GM06990 (cell line): ENCODE measurements around the gene PPM1K.
A peak's percentile ranks its signal among the peaks of the same experiment; 100 is the strongest.

Experiments used
- DNase-seq: peaks from one replicate; pipeline ENCODE4 v3.0.0-alpha.2; 2011; ENCODE audit not compliant: insufficient read length; ENCODE audit errors: extremely low read depth
- H3K27me3 ChIP-seq: replicated peaks from 2 replicates; pipeline ENCODE4 v1.6.0; 2011; ENCODE audit warnings: low read length; ENCODE audit not compliant: control insufficient read depth, insufficient read depth
- H3K36me3 ChIP-seq: 2 replicates; pipeline ENCODE4 v1.5.1; 2011; ENCODE audit warnings: low read length; ENCODE audit not compliant: control insufficient read depth, insufficient read depth
- H3K4me3 ChIP-seq: replicated peaks from 2 replicates; pipeline ENCODE4 v1.5.1; 2011; ENCODE audit warnings: low read depth, mild to moderate bottlenecking, control low read depth, low read length
- TF ChIP-seq, protein P1 (sequence below): IDR thresholded peaks from 2 replicates; pipeline ENCODE4 v1.5.1; 2011; ENCODE audit warnings: low read length, control low read depth, mild to moderate bottlenecking, inconsistent platforms; ENCODE audit not compliant: insufficient read depth, poor library complexity, severe bottlenecking

Gene PPM1K

DNA sequence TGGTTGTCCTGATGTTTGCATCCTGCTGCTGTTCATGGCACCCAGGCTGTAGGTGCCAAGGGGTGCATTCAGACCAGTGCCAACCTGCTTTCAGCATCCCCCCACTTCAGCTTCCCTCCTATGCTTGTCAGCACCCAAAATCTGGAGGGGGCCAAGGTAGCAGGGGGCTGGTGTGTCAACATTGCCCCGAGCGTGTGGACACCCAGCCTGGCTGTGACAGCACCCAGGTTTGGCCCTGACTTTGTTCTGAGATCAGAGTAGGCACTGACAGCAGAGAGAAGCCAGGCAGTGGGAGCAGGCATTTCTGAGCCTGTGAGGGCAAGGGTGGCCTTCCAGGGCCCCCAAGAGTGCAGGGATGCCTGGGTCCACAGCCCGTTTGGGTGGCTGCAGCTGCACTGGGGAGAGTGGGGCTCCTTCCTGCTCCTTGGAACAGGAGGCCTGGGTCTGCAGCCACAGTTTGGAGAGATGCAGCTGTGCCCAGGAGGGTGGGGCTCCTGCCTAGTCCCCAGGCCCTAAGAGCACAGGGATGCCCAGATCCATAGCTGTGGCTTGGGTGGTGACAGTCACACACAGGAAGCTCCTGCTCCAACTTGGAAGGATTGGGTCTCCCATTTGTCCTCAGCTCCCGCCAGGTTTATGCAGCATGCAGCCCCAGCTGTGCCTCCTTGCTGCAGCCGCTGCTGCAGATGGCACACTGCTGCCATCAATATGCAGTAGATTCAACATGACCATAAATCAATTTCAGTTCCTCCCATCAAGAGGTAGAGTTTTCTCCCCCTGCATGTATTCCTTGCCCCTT lies 12.3 kb upstream of the PPM1K start:
- no peak overlapping the region for H3K4me3 ChIP-seq
- H3K27me3 ChIP-seq: no peaks in the 10 kb centered on the region; the same call in 1 of the 2 replicates
- H3K36me3 ChIP-seq: no peaks in the 10 kb centered on the region
- TF ChIP-seq, protein P1, sequence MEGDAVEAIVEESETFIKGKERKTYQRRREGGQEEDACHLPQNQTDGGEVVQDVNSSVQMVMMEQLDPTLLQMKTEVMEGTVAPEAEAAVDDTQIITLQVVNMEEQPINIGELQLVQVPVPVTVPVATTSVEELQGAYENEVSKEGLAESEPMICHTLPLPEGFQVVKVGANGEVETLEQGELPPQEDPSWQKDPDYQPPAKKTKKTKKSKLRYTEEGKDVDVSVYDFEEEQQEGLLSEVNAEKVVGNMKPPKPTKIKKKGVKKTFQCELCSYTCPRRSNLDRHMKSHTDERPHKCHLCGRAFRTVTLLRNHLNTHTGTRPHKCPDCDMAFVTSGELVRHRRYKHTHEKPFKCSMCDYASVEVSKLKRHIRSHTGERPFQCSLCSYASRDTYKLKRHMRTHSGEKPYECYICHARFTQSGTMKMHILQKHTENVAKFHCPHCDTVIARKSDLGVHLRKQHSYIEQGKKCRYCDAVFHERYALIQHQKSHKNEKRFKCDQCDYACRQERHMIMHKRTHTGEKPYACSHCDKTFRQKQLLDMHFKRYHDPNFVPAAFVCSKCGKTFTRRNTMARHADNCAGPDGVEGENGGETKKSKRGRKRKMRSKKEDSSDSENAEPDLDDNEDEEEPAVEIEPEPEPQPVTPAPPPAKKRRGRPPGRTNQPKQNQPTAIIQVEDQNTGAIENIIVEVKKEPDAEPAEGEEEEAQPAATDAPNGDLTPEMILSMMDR: no peak
- no peak for DNase-seq

GRCh38 chr4:88295656-88296055 lies 11.3 kb upstream of the PPM1K start:
- no peaks in the 10 kb centered on the region for H3K36me3 ChIP-seq
- TF ChIP-seq, protein P1: no peak
- no peak overlapping the region for H3K4me3 ChIP-seq
- H3K27me3 ChIP-seq: no peaks in the 10 kb centered on the region; the same call in 1 of the 2 replicates
- no peak for DNase-seq

GRCh38 chr4:88291003-88291402 lies 6.6 kb upstream of the PPM1K start:
- Histone ChIP-seq H3K4me3 (no peak overlapping the region), H3K36me3 (no peaks in the 10 kb centered on the region), H3K27me3 (no peaks in the 10 kb centered on the region)
- TF ChIP-seq, protein P1: no peak
- no peak for DNase-seq

GRCh38 chr4:88286897-88287296 lies 2.5 kb upstream of the PPM1K start:
- Histone ChIP-seq H3K4me3 (no peak overlapping the region), H3K36me3 (no peaks in the 10 kb centered on the region), H3K27me3 (no peaks in the 10 kb centered on the region)
- DNase-seq: no peak
- TF ChIP-seq, protein P1: no peak

- DNase-seq: no peak
Measured at GRCh38 chr4:88285235-88285653, 883 bp upstream of the PPM1K start.

More at GRCh38 chr4:88285235-88285653, 883 bp upstream of the PPM1K start:
- H3K36me3 ChIP-seq: no peaks in the 10 kb centered on the region
- no peaks in the 10 kb centered on the region for H3K27me3 ChIP-seq
- TF ChIP-seq, protein P1: no peak
- H3K4me3 ChIP-seq: peak overlapping the region; percentile 63
